ENCODE data around the gene CYBA.

Gene CYBA

DNA sequence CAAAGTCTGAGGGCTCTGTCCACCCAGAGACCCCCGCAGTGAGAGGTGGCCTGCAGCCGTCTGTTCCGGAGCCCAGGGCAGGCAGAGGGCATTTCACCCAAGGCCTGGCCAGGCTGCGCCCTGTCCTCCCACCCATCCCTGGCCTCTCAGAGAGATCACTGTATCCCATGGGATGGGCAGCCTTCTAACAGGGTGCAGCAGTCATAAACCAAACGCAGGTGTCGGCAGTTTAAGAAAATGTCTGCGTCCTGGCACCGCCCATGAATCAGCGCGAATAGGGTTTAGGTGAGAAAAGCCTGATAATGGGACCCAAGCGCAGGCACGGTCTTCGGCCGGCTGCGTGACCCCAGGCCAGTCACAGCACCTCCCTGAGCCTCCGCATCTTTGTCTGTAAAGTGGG, 5.4 kb downstream of the CYBA start:
- H3K27me3 ChIP-seq (replicated peaks; ENCODE audit: control insufficient read depth, insufficient read depth, low read length), result no peaks in the 10 kb centered on the region
- no peak overlapping the region for H3K4me3 ChIP-seq (replicated peaks; ENCODE audit: low read depth, low read length)
- TF ChIP-seq CTCF (IDR thresholded peaks at IDR 0.05; ENCODE audit: insufficient read depth, low read length, poor library complexity, severe bottlenecking), result no peak
- peaks cover 34% of the 10 kb centered on the region for H3K36me3 ChIP-seq (ENCODE audit: control insufficient read depth, insufficient read depth, low read length)
- no peak for DNase-seq (ENCODE audit: extremely low read depth, insufficient read length)

GRCh38 chr16:88643644-88643932, 7.3 kb downstream of the CYBA start:
- peaks cover 6% of the 10 kb centered on the region for H3K27me3 ChIP-seq (replicated peaks; ENCODE audit: control insufficient read depth, insufficient read depth, low read length)
- no peak for DNase-seq (ENCODE audit: extremely low read depth, insufficient read length)
- TF ChIP-seq CTCF (IDR thresholded peaks at IDR 0.05; ENCODE audit: insufficient read depth, low read length, poor library complexity, severe bottlenecking), result no peak
- peaks cover 34% of the 10 kb centered on the region for H3K36me3 ChIP-seq (ENCODE audit: control insufficient read depth, insufficient read depth, low read length)
- H3K4me3 ChIP-seq (replicated peaks; ENCODE audit: low read depth, low read length), result no peak overlapping the region

GRCh38 chr16:88642881-88643643, 7.8 kb downstream of the CYBA start:
- no peak overlapping the region for H3K4me3 ChIP-seq (replicated peaks; ENCODE audit: low read depth, low read length)
- DNase-seq (ENCODE audit: extremely low read depth, insufficient read length), result no peak
- peaks cover 34% of the 10 kb centered on the region for H3K36me3 ChIP-seq (ENCODE audit: control insufficient read depth, insufficient read depth, low read length)
- H3K27me3 ChIP-seq (replicated peaks; ENCODE audit: control insufficient read depth, insufficient read depth, low read length), result peaks cover 9% of the 10 kb centered on the region
- TF ChIP-seq CTCF (IDR thresholded peaks at IDR 0.05; ENCODE audit: insufficient read depth, low read length, poor library complexity, severe bottlenecking), result no peak

DNA sequence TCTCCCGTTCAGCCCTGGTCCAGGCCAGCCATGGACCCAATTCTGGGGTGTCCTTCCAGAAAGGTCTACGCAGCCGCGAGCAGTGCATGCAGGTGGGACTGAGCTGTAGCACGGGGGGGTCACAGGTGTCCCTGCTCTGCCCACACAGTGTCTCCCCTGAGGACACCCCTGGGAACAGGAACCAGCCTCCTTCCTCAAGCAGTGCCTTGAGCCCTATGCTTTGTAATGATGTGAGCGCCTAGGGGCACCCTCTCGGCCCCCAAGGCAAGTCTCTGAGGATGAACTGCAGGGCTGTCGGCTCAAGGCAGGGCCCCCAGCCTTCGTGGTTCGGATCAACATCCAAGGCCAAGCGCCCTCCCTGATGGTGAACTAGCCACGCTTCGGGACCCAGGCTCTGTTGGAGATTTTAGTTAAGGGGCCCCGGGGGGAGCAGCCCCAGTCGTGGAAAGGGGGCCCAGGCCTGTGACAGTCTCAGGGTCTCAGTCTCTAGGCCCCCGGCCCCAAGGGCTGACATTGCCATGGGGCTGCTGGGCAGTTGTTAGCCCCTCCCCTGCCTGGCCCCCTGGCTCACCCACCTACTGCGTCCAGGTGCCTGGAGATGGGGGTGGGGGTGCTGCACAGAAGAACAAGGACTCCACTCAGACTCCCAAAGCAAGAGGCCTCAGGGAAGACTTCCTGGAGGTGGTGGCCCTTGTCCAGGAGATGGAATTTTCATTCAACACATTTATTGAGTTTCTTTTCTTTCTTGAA, 10.2 kb downstream of the CYBA start:
- no peak overlapping the region for H3K4me3 ChIP-seq (replicated peaks; ENCODE audit: low read depth, low read length)
- no peak for DNase-seq (ENCODE audit: extremely low read depth, insufficient read length)
- peaks cover 9% of the 10 kb centered on the region for H3K27me3 ChIP-seq (replicated peaks; ENCODE audit: control insufficient read depth, insufficient read depth, low read length)
- no peak for TF ChIP-seq CTCF (IDR thresholded peaks at IDR 0.05; ENCODE audit: insufficient read depth, low read length, poor library complexity, severe bottlenecking)
- peaks cover 18% of the 10 kb centered on the region for H3K36me3 ChIP-seq (ENCODE audit: control insufficient read depth, insufficient read depth, low read length)

- peaks cover 13% of the 10 kb centered on the region for H3K36me3 ChIP-seq (ENCODE audit: control insufficient read depth, insufficient read depth, low read length)
- H3K4me3 ChIP-seq (replicated peaks; ENCODE audit: low read depth, low read length), result no peak overlapping the region
- no peak for DNase-seq (ENCODE audit: extremely low read depth, insufficient read length)
- H3K27me3 ChIP-seq (replicated peaks; ENCODE audit: control insufficient read depth, insufficient read depth, low read length), result peaks cover 9% of the 10 kb centered on the region
- no peak for TF ChIP-seq CTCF (IDR thresholded peaks at IDR 0.05; ENCODE audit: insufficient read depth, low read length, poor library complexity, severe bottlenecking)
Measured at GRCh38 chr16:88640039-88640495, 10.8 kb downstream of the CYBA start.
